ENCODE results near the gene GREM2.

- TF ChIP-seq CTCF (IDR thresholded peaks at IDR 0.05 in 2 of 3, conservative IDR thresholded peaks at IDR 0.05 in 1 of 3; ENCODE audit: control insufficient read depth in 2 of 3, extremely low read depth in 1 of 3, insufficient read depth in 1 of 3, low read depth in 3 of 3, low read length in 3 of 3), result no peak
- TF ChIP-seq POLR2AphosphoS5 (IDR thresholded peaks at IDR 0.05; ENCODE audit: low read length), result no peak
- no peak for TF ChIP-seq BRCA1 (IDR thresholded peaks at IDR 0.05; ENCODE audit: low read depth, low read length)
- TF ChIP-seq USF2 (IDR thresholded peaks at IDR 0.05; ENCODE audit: borderline replicate concordance, low read depth, low read length), result no peak
- TF ChIP-seq SRF (IDR thresholded peaks at IDR 0.05; ENCODE audit: low read depth in 2 of 2, low read length in 2 of 2), result no peak
- no peak for TF ChIP-seq CHD1 (IDR thresholded peaks at IDR 0.05; ENCODE audit: low read depth, low read length)
- no peak for TF ChIP-seq SIN3A (IDR thresholded peaks at IDR 0.05; ENCODE audit: low read depth, low read length)
These were observed 39.6 kb downstream of the GREM2 start for GRCh38 chr1:240572328-240572727.

Measured in GM12878 (cell line).